HL-60/S4 treated with retinoic acid at 250 ng/mL for 4 days and 3 days (cell line): Measurements from ENCODE around the gene ATP6V0B.

Experiments used
- in situ Hi-C: fragments of 300-500 bp; cut with MboI; formaldehyde crosslinking; loops from 2 replicates; pipeline ENCODE4 v1.7.0; 2022; ENCODE audit warnings: low sequenced_read_pairs

Gene ATP6V0B

DNA sequence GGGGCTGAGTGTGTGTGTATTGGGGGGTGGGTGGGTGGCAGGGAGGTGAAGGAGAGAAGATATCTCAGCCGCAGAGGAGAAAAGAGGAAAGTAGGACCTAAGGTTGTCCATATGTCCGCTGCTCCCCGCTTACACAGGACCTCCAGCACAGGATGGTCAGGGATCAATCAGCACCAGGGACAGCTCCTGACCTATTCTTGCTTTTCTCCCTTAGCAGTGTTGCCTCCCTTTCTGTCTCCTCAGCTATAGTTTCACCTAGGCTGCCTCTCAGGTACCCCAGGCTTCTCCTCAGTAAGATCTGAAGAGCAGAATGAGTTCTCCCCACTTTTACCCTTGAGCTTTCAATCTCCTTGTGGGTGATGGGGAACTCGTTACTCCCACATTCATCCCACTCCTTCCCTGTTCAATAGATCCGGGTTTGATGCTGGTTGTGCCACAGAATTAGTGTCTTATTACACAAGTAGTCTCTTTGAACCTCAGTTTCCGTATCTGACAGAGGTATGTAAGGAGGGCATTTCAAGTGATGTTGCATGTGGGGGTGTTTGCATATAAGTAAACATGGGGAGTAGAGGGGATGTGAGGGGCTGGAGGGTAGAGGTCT is 6.3 kb upstream of the ATP6V0B start:
- in situ Hi-C loops, result no loop called here

DNA sequence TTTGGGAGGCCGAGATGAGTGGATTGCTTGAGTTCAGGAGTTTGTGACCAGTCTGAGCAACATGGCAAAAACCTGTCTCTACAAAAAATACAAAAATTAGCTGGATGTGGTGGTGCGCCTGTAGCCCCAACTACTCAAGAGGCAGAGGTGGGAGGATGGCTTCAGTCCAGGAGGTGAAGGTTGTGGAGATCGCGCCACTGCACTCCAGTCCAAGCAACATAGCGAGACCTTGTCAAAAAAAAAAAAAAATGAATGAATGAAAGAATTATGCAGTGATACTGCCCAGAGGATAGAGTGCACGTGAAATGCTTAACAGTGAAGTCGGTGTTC is 5.4 kb upstream of the ATP6V0B start:
- in situ Hi-C loops, result no loop called here

DNA sequence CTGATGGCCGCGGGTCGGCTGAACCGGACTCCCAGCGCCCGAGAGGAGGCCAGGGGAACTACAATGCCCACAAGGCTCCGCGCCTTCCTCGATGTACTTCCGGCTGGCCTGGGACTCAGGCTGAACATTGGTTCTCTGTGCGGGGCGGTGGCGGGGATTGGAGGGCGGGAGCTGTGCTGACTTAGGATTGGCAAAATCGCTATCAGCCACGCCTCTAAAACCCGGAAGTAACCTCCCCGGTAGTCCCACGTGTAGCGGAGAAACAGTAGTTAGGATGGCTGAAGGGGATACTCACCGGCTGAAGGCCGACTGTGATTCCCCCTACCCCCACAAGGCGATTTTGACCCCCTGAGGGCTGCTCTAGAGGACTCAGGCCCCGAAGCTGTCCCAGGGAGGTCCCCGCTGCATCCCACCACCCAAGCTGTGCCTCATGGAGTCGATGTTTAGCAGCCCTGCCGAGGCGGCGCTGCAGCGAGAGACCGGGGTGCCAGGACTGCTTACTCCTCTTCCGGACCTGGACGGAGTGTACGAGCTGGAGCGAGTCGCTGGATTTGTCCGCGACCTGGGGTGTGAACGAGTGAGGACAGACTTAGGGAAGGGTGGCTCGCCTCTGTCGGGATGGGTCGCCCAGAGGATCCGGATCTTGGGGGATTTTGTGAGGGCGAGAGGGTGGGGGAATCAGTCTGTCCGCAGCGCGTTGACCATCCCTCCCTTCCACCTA is 4.9 kb upstream of the ATP6V0B start, which contains the start of gene DPH2:
Gene DPH2, plus strand, starts transcription at position 265 of the 721 bp plus-strand sequence. Its CDS starts 166 bp downstream, at position 431.
- in situ Hi-C loops, result no loop called here

DNA sequence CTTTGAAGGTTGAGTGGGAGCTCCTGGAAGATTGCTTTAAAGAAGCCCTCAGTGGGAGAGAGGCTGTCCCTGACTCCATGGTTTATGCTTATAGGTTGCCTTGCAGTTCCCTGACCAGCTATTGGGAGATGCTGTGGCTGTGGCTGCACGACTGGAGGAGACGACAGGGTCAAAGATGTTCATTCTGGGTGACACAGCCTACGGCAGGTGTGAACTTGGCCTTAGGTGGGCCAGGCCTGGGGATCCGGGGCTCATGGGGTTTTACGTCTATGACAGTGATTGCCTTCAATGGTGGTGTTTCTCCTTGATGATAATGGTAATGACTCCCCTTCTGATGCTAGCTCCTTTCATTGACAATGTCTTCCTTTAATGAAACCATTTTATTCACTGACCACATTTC is 4.3 kb upstream of the ATP6V0B start:
- in situ Hi-C loops, result no loop called here

DNA sequence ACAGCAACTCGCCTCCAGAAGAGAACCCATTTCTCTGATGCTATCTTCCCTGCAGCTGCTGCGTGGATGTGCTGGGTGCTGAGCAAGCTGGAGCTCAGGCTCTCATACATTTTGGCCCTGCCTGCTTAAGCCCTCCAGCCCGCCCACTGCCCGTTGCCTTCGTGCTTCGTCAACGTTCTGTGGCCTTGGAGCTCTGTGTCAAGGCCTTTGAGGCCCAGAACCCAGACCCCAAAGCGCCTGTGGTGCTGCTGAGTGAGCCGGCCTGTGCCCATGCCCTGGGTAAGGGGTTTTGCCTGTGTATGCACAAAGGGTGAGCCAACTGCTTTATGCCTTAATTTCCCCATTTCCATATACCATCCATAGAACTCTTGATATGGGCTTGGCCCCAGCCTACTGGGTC is 3.8 kb upstream of the ATP6V0B start:
- in situ Hi-C loops, result no loop called here

DNA sequence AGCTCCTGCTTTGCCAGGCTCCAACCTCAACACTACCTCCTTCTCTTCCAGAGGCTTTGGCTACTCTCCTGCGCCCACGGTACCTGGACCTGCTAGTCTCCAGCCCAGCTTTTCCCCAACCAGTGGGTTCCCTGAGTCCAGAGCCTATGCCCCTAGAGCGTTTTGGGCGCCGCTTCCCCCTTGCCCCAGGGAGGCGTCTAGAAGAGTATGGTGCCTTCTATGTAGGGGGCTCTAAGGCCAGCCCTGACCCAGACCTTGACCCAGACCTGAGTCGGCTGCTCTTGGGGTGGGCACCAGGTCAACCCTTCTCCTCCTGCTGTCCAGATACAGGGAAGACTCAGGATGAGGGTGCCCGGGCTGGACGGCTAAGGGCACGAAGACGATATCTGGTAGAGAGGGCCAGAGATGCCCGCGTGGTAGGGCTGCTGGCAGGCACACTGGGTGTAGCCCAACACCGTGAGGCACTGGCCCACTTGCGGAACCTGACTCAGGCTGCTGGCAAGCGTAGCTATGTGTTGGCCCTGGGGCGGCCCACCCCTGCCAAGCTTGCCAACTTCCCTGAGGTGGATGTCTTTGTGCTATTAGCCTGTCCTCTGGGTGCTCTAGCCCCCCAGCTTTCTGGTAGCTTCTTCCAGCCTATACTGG is 3.3 kb upstream of the ATP6V0B start:
- in situ Hi-C loops, result no loop called here

DNA sequence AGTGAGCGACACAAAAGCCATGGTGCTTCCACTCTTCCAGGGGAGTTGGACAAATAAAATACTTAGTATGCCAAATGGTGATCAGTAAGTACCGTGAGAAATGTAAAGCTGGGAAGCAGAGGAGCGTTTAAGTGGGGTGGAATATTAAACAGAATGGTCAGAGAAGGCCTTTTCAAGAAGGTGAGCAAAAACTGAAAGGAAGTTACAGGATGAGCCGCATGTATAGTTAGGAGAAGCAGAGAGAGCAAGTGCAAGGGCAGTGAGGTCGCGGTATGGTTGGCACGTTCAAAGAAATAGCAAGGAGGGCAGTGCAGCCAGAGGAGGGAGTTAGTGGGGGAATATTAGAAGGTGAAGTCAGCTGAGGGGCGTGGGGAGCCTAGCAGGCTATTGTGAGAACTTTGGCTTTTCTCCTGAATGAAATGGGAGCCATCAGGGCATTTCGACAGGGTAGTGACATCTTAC is 748 bp upstream of the ATP6V0B start:
- in situ Hi-C loops, result no loop called here

DNA sequence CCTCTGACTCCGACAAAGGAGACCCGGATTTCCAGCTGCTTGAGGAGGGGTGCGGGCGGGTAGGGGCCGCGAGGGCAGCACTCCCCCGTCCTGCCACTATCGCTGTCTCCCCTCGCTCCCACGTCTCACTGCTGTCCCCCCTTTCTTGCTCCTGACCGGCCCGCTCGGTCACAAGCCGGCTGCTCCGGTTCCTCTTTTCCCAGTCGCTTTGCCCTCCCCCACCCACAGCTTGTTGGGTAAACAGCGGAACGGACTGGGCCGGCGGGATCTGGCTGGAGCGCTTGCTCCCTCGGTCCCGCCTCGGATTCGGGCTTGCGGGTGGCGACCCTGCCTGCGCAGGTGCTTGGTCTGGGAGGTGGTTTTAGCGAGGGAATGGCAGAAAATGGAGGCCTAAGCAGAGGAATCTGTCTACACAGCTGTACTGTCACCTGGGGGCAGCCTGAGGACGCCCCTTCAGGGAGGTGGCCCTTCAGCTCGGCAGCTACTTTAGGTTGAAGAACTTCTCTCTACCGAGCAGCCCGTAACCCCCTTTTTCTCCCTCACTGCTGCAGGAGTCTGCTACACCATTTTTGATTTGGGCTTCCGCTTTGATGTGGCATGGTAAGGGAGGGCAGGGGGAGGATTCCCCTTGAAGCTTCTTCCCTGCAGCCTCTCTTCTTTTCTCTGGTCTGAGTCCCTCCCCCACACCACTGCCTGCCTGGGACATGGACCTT is 645 bp downstream of the ATP6V0B start:
- in situ Hi-C loops, result no loop called here

DNA sequence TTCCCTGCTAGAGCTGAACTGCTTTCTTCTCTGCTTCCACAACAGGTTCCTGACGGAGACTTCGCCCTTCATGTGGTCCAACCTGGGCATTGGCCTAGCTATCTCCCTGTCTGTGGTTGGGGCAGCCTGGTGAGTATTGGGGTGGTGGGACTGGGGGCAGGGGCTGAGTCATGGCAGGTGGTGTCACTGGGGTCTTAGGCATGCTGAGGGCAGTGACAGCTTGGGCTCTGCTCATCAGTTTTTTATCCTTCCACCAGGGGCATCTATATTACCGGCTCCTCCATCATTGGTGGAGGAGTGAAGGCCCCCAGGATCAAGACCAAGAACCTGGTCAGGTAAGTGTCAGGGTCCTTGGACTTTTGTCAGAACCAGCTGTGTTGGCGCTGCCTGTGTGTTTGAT is 1.3 kb downstream of the ATP6V0B start:
- in situ Hi-C loops, result no loop called here

DNA sequence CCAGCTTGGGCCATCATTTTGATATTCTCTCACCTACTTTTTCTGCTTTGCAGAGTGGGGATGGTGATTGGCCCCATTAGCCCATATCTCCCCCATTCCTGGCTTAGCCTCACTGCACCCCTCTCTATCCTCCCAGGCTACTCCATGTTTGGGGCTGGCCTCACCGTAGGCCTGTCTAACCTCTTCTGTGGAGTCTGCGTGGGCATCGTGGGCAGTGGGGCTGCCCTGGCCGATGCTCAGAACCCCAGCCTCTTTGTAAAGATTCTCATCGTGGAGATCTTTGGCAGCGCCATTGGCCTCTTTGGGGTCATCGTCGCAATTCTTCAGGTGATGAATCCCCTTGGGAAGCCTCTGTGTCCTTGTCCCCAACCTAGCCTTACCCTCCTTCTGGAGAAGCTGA is 2.1 kb downstream of the ATP6V0B start:
- in situ Hi-C loops, result no loop called here

DNA sequence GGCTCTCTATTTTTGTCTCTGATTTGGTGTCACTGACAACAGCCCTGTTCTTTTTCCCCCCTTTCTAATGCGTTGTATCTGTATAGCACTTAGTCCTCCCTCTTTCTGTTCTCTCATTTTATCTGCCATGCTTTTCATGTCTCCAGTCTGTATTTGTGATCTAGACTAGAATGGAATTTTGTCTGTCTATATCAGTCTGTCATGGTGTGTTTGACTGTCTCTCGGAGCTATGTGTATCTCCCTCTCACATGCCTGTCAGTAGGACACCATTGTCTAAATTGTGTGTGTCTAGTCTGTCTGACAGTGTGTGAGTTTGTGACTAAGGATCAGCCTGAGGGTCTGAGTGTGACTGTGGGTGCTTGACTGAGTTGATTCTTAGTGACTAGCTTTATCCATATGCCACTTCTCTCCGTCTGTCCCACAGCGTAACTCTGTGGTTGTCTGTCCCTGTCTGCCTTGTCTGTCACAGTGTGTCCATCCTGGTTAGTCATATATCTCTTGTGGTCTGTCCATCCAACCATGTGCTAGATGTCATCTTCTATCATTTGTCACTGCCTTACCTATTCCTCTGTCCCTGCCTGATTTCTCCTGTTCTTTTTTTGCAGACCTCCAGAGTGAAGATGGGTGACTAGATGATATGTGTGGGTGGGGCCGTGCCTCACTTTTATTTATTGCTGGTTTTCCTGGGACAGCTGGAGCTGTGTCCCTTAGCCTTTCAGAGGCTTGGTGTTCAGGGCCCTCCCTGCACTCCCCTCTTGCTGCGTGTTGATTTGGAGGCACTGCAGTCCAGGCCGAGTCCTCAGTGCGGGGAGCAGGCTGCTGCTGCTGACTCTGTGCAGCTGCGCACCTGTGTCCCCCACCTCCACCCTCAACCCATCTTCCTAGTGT is 2.9 kb downstream of the ATP6V0B start:
- in situ Hi-C loops, result no loop called here

DNA sequence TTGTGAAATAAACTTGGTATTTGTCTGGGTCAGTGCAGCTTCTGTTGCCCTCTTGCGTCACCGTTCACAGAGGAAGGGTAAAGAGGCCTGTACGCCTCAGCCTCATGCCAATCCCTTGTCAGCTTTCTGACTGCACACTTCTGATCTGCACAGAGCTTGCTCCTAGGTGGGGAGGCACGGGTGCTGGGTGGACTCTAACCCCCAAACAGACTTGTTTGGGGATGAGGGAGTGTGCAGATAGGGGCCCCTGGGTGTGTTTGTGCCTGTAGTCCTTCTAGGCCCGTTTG is 3.4 kb downstream of the ATP6V0B start:
- in situ Hi-C loops, result no loop called here

DNA sequence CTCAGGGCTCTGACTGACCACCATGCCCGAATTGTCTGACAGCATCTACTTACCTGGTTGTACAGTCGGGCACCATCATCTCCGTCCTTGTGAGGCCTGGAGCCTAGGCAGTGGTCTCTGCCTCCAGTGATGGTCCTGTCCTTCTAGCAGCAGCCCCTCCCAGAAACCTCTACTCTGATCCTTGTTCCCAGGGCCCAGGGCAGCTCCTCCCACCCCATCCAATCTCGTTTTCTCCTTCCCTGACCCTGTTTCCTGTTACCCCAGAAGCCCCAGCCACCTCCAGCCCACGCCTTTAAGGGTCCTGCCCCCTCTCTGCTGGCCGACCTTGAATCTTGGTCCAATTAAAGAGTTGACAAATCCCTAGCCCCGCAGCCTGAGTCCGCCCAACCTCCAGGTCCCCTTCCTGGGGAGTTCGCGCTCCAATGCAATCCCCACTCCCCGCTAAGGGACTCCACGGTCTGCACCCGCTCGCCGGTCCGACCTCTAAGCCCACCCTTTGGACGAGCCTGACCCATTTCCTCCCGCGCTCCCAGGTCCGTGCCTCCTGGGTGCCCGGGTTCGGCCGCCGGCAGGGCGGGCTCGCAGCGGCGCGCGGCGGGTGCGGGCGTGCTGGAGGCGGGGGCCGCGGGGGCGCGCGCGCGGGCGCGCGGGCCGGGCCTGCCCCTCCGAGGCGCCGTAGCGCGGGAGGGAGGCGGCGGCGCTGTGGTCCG is 3.9 kb downstream of the ATP6V0B start, which contains the start of gene B4GALT2:
Gene B4GALT2, plus strand, starts transcription at position 660 of the 710 bp plus-strand sequence. CDS start 1,951 bp downstream, outside the sequence.
- in situ Hi-C loops, result no loop called here

DNA sequence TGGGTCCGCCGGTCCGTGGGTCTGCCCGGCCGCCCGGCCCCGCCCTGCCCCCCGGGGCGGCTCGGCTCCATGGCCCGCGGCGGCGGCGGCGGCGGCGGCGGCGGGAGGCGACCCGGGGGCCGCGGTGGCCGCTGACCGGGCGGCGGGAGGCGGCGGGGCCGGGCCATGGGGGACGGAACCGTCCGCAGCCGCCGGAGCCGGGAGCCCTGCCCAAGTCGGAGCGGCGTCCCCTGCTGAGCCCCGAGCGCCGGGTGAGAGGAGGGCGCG is 4.4 kb downstream of the ATP6V0B start:
- in situ Hi-C loops, result no loop called here

DNA sequence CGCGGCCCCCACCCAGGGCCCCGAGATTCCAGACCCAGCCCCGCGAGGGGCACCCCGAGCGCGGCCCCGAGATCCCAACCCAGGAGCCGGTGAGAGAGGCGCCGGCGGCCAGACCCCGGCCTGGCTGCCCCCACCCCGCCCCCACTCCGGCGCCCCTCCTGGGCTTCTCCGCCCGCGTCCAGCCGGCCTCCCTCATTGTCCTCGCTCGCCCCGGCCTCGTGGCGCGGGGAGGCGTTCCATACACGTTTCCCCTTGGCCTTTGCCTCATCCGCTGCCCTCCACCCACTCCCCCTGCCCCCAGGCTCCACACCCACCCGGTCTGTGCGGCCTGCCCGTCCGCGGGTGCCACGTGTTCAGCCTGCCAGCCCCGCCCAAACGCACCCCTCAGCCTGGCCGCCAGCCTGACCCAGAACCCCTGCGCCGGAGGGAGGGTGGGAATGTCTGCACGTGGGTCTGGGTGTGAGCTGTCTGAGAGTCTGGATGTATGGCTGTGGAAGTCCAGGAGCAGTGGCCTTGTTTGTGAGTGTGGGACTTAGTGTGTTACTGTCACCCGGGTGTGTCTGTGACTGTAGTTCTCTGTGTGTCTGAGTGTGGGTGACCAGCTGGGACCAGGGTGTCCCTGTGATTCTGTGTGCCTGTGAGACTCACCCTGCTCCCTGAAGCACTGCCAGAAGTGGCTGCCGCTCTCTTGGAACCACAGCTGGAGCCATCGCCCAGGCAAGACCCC is 4.9 kb downstream of the ATP6V0B start:
- in situ Hi-C loops, result no loop called here

DNA sequence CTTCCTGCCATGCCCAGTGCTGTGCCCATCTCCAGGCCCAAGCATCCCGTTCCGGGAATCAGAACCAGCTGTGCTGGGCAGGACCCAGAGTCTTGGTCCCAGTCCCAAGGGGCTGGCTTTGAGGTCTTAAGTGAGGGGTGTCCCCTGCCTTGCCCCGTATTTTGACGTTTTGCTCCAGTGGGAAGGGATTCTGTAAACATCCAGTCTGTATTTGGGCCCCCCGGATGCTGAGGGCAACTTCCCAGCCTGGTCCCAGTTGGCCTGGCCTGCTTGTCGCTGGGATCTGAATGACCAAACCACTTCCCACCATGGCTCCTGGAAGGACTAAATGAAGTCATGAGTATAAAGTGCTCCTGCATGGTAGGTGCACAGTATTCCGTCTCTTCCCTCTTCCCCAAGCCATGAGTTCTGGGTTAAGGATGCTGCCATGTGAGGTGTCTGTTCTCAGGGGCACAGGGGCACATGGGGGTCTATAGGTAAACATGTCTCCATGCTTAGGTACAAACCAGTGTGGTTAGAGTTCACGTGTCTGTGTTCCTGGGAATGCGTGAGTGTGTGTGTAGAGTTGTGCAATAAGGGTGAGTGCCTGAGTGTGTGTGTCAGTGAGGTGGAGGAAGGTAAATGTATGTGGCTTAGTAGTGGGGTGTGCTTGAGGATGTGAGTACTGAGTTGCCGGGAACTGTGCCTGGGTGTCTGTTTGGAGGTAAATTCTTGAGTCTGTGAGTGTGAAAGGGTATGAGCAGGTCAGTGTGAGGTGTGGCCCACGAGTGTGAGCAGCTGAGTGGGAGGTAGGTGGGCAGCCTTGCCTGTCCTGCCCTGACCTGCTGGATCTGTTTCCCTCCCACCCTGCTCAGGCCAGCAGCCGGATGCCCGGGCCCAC is 5.7 kb downstream of the ATP6V0B start:
- in situ Hi-C loops, result no loop called here

DNA sequence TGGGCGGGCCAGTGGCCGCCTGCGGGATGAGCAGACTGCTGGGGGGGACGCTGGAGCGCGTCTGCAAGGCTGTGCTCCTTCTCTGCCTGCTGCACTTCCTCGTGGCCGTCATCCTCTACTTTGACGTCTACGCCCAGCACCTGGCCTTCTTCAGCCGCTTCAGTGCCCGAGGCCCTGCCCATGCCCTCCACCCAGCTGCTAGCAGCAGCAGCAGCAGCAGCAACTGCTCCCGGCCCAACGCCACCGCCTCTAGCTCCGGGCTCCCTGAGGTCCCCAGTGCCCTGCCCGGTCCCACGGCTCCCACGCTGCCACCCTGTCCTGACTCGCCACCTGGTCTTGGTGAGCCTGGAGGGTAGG is 6.4 kb downstream of the ATP6V0B start:
- in situ Hi-C loops, result no loop called here

DNA sequence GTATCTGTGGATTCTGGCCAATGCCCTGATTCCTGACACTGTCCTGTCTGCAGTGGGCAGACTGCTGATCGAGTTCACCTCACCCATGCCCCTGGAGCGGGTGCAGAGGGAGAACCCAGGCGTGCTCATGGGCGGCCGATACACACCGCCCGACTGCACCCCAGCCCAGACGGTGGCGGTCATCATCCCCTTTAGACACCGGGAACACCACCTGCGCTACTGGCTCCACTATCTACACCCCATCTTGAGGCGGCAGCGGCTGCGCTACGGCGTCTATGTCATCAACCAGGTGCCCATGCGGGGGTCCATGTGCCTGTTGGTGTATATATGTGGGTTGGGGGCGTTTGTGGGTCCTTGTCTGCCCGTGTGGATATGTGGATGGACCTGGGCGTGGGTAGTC is 6.9 kb downstream of the ATP6V0B start:
- in situ Hi-C loops, result no loop called here

DNA sequence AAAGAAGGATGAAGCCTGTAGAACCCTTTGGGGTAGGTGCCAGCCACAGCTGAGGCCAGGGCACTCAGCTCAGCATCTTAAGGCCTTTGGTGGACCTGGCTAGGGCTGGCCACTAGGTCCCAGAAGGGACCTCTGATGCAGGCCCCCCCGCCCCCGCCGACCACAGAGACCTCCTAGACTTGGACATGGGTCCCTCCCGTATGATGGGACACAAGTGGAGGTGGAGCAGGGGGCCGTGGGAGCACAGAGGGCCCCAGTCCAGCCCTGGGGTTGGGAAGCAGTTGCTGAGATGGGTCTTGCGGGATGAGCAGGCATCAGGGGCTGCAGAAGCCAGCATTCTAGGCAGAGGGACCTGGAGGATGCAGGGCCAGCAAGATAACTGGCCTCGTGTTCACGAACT is 7.5 kb downstream of the ATP6V0B start:
- in situ Hi-C loops, result no loop called here
